IPS DF 6.9 (cell line): ENCODE results near the gene ANXA11.

Source experiments
- DNase-seq: peaks from one replicate; pipeline ENCODE4 v3.0.0-alpha.2; 2013; ENCODE audit warnings: low read depth, low spot score
- H3K27ac ChIP-seq: one replicate; pipeline ENCODE4 v1.5.1; 2013; ENCODE audit warnings: low read length, control low read depth
- H3K27me3 ChIP-seq: 2 replicates; pipeline ENCODE4 v1.6.1; 2013; ENCODE audit warnings: mild to moderate bottlenecking, low read length; ENCODE audit not compliant: control insufficient read depth, insufficient read depth
- H3K36me3 ChIP-seq: 2 replicates; pipeline ENCODE4 v1.6.1; 2013; ENCODE audit warnings: low read length; ENCODE audit not compliant: control insufficient read depth, insufficient read depth
- H3K4me1 ChIP-seq: 2 replicates; pipeline ENCODE4 v1.6.1; 2013; ENCODE audit warnings: low read length; ENCODE audit not compliant: control insufficient read depth, insufficient read depth
- H3K4me3 ChIP-seq: 2 replicates; pipeline ENCODE4 v1.5.1; 2013; ENCODE audit warnings: mild to moderate bottlenecking, low read length
- H3K9me3 ChIP-seq: 2 replicates; pipeline ENCODE4 v1.6.1; 2013; ENCODE audit warnings: low read length, inconsistent platforms; ENCODE audit not compliant: control insufficient read depth, insufficient read depth
- WGBS: extraction: QIAGEN DNeasy Blood & Tissue Kit; methylation state at CpG from one replicate; pipeline ENCODE4 v1.1.7; 2013; ENCODE audit warnings: mixed read lengths, missing lambda C conversion rate; ENCODE audit not compliant: insufficient read length, insufficient coverage; 5-methylcytosine and 5-hydroxymethylcytosine counted together

Gene ANXA11

DNA sequence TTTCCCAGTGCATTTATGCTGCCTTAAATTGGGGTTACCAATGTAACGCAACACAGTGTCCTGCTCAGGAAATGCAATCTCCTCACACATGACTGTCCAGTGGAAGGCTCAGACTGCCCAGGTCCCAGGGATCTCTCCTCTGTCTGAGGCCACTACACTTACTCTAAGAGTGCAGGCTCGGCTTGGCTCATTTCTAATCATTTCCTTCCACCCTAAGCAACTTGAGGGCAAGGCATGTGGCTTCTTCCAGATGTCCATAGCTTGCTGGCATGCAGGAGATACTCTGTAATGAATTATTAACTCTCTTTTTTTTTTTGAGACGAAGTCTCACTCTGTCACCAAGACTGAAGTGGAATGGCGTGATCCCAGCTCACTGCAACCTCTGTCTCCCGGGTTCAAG, 49.1 kb downstream of the ANXA11 start:
- H3K36me3 ChIP-seq = peaks cover 11% of the 10 kb centered on the region; the same call in 1 of the 2 replicates
- H3K4me1 ChIP-seq = no peaks in the 10 kb centered on the region
- H3K9me3 ChIP-seq = no peaks in the 10 kb centered on the region
- H3K4me3 ChIP-seq = no peak overlapping the region
- no peak overlapping the region for H3K27ac ChIP-seq
- WGBS = no CpG with 5 or more reads among the region's 5 CpGs
- no peak for DNase-seq
- H3K27me3 ChIP-seq = no peaks in the 10 kb centered on the region

DNA sequence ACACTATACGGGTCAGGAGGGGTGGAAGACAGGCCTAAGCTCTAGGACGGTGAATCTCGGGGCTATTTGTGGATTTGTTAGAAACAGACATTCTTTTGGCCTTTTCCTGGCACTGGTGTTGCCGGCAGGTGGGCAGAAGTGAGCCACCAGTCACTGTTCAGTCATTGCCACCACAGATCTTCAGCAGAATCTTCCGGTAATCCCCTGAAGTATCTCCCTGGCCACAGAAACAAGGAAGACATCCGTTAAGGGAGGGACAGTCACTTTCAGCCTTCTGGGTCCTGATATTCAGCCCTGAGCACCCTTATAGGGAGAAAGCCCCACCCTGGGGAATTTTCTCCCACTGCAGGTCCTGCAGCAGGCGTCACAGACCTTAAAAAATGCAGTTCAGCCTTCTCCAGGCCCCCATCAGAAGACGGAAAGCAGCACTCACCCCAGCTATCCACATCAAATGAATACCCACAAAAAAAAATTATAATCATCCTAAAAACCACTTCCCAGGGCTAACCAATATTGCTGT, 49.6 kb downstream of the ANXA11 start:
- Histone ChIP-seq H3K27me3 (no peaks in the 10 kb centered on the region), H3K27ac (no peak overlapping the region), H3K36me3 (peaks cover 11% of the 10 kb centered on the region; the same call in 1 of the 2 replicates), H3K9me3 (no peaks in the 10 kb centered on the region), H3K4me3 (no peak overlapping the region), H3K4me1 (no peaks in the 10 kb centered on the region)
- no CpG with 5 or more reads among the region's 8 CpGs for WGBS
- DNase-seq = no peak

DNA sequence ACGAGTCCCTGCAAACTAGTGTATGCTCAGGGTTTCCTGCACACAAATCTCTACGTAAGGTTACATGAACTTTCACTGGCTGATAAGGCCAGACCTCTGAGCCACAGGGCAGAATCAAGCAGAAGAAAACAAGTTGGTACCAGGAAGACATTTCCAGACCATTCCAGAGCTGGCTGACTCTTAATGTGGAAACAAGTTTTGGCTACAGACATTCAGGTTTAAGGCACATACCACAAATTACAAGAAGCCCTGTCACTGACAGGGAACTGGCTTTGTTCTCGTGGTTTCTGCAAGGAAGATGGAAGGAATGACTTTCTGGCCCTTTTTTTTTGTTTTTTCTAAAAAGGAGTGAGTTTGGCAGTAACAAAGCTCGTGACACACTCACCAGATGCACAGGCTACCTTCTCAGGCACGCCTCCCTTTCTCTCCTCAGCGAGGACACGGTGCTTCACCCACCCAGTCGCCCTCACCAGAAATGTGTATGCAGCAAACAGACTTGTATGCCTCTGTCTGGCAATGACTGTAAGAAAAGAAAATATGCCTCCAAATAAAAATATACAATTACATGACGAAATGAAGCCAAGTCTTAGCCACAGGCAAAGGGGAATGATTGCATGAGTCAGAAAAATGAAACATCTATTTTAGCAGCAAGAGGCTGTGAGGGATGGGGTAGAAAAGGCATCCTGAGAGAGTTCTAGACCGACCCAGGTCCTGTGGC, 50.2 kb downstream of the ANXA11 start:
- Histone ChIP-seq H3K27ac (no peak overlapping the region), H3K9me3 (no peaks in the 10 kb centered on the region), H3K4me3 (no peak overlapping the region), H3K36me3 (peaks cover 11% of the 10 kb centered on the region; the same call in 1 of the 2 replicates), H3K4me1 (no peaks in the 10 kb centered on the region), H3K27me3 (no peaks in the 10 kb centered on the region)
- DNase-seq = no peak
- no CpG with 5 or more reads among the region's 10 CpGs for WGBS

DNA sequence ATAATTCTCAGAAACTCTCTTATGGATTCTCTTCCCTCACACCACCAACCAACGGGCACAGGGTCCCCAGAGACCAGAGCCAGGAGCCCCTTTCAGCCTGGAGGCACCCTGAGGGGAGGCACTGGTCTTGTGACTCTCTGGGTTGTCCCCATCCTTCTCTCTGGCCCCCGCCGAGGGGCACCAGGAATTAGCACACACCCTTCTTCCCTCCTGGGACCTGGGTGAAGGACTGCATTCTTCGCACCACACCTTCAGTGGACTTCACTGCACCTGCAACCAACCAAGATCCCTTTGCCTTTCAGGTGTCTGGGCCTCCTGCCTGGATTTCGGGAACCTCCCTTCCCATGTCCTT, 50.7 kb downstream of the ANXA11 start:
- no CpG with 5 or more reads among the region's 5 CpGs for WGBS
- no peak overlapping the region for H3K27ac ChIP-seq
- no peak for DNase-seq
- no peaks in the 10 kb centered on the region for H3K4me1 ChIP-seq
- peaks cover 11% of the 10 kb centered on the region; the same call in 1 of the 2 replicates for H3K36me3 ChIP-seq
- H3K9me3 ChIP-seq = no peaks in the 10 kb centered on the region
- no peak overlapping the region for H3K4me3 ChIP-seq
- H3K27me3 ChIP-seq = no peaks in the 10 kb centered on the region

DNA sequence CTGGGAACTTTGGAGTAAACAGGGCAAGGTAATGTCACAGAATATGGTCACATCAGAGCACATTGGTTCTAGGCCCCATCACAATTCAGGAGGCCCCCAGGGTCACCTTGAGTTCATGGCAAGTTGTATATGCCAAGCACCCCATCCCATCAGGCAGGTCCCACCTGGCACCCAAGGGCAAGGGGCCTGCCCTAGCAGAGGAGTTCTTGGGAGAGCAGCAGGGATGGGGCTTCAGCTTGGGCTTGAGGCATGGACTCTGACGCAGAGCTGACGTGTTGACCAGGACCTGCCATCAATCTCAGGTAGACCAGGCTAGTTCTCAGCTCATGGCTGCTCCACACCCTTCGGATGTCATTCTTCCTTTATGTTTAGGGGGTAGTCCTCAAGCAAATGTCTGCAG, 51.9 kb downstream of the ANXA11 start:
- no peaks in the 10 kb centered on the region for H3K4me1 ChIP-seq
- H3K27ac ChIP-seq = no peak overlapping the region
- no peak overlapping the region for H3K4me3 ChIP-seq
- H3K27me3 ChIP-seq = no peaks in the 10 kb centered on the region
- peaks cover 11% of the 10 kb centered on the region; the same call in 1 of the 2 replicates for H3K36me3 ChIP-seq
- no peaks in the 10 kb centered on the region for H3K9me3 ChIP-seq
- DNase-seq = no peak
- whole genome bisulfite sequencing = no CpG with 5 or more reads among the region's 3 CpGs

DNA sequence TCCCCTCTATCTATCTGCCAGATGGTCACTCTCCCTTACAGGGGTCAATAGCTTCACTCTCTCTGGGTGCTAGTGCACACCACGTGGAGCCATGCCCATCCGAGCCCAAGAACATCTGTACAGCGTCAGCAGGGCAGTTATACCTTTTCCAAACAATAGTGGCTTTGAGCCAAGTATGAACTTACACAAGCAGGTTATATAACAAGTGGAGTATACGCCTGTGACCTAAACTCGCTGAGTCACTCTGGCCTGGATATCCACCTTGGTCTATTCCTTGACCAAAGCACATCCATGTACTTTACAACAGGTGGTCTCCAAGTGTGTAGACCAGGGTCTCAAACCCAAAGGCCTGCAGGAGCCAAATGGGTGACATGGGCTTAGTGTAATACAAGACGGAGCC, 52.5 kb downstream of the ANXA11 start:
- DNase-seq = no peak
- no CpG with 5 or more reads among the region's 6 CpGs for WGBS
- peaks cover 10% of the 10 kb centered on the region; the same call in 1 of the 2 replicates for H3K36me3 ChIP-seq

DNA sequence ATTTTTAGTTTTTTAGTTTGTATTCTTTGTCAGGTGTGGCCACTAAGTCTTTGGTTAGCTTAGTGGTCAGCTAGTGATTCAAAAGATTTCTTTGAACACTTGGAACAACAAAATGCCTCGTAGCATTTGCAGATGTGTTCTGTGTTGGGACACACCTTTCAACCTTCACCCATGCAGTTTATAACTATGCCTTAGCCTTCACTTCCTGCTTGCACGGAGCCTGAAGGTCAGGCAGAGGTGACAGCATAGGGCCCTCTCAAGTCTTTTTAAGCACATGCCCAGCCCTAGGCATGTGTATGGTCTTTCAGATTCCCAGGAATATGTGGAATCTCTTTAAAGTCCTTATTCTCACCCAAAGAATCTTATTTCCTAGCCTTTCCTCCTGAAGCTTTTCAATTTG, 55.2 kb downstream of the ANXA11 start:
- no peak for DNase-seq
- Histone ChIP-seq H3K4me1 (no peaks in the 10 kb centered on the region), H3K27ac (no peak overlapping the region), H3K4me3 (no peak overlapping the region), H3K36me3 (no peaks in the 10 kb centered on the region), H3K27me3 (no peaks in the 10 kb centered on the region), H3K9me3 (no peaks in the 10 kb centered on the region)
- no CpG with 5 or more reads among the region's 2 CpGs for WGBS

More for the DNA sequence above, 52.5 kb downstream of the ANXA11 start:
- no peak overlapping the region for H3K4me3 ChIP-seq
- H3K9me3 ChIP-seq = no peaks in the 10 kb centered on the region
- no peaks in the 10 kb centered on the region for H3K4me1 ChIP-seq
- no peaks in the 10 kb centered on the region for H3K27me3 ChIP-seq
- H3K27ac ChIP-seq = no peak overlapping the region

DNA sequence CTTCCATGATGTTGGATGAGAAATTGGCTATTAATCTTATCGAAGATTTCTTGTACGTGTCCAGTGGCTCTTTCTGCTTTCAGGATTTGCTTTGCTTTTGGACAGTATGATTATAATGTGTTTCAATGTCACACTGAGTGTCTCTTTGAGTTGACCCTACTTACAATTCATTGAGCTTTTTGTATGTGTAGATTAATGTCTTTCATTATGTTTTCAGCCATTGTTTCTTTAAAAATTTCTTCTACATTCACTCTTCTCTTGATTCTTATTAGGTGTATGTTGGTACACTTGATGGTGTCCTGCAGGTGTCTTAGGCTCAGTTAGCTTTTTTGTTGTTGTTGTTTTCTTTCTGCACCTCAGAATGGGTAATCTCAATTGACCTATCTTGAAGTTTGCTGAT, 56.2 kb downstream of the ANXA11 start:
- H3K9me3 ChIP-seq = no peaks in the 10 kb centered on the region

DNA sequence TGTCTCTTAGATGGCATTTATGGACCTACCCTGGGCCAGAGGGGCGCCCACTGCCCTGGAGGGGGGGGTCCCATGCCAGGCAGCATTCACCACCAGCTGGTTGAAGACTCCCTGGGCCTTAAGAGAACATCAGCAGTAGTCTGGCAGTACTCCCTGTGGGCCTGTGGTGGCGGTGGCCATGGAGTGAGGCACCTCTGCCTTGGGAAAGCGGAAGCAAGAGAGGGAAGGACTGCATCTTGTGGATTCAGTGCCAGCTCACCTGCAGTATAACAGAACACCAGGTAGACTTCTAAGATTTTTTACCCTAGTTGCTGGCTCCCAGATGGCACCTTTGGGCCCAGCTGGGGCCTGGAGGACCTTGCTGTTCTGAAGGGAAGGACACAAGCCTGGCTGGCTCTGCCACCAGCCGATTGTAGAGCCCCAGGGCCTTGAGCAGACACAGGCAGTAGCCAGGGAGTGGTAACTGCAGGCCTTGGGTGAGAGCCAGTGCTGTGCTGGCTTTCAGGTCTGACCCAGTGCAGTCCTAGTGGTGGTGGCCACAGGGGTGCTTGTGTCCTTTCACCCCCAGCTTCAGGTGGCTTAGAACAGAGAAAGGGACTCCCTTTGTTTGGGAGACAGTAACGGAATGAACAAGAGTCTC, 57.1 kb downstream of the ANXA11 start:
- no peak for DNase-seq
- 0 out of 2 replicates have a peak, but pooled peaks cover 2% of the 10 kb centered on the region for H3K4me1 ChIP-seq
- no peaks in the 10 kb centered on the region for H3K36me3 ChIP-seq
- no peak overlapping the region for H3K4me3 ChIP-seq
- WGBS = no CpG with 5 or more reads among the region's 5 CpGs
- no peak overlapping the region for H3K27ac ChIP-seq
- no peaks in the 10 kb centered on the region for H3K9me3 ChIP-seq
- no peaks in the 10 kb centered on the region for H3K27me3 ChIP-seq

More for the DNA sequence above, 56.2 kb downstream of the ANXA11 start:
- Histone ChIP-seq H3K27me3 (no peaks in the 10 kb centered on the region), H3K27ac (no peak overlapping the region), H3K4me1 (no peaks in the 10 kb centered on the region), H3K36me3 (no peaks in the 10 kb centered on the region), H3K4me3 (no peak overlapping the region)
- no peak for DNase-seq
- WGBS = no CpG with 5 or more reads among the region's 2 CpGs

DNA sequence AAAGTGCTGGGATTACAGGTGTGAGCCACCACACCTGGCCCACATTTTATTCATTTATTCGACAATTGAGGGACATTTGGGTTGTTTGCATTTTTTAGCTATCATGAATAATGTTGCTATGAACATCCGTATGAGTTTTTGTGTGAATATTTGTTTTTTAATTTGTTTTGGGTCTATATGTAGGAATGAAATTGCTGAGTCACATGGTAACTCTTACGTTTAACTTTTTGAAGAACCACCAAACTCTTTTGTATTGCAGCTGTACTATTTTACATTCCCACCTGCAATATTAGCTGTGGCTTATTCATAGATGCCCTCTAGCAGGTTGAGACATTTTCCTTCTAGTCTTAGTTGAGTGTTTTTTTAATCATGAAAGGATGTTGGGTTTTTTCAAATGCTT, 58.4 kb downstream of the ANXA11 start:
- 100% methylated on average over 1 of the region's 3 CpGs for WGBS
- DNase-seq = no peak
- Histone ChIP-seq H3K27me3 (no peaks in the 10 kb centered on the region), H3K27ac (no peak overlapping the region), H3K9me3 (no peaks in the 10 kb centered on the region), H3K4me3 (no peak overlapping the region), H3K4me1 (0 out of 2 replicates have a peak, but pooled peaks cover 2% of the 10 kb centered on the region), H3K36me3 (no peaks in the 10 kb centered on the region)
